NCI-H2196 (cell line): ENCODE results near the gene GZMA.
"Not testable (repeated sequence)": the region's sequence is repeated elsewhere in the genome, so short reads cannot be mapped to it uniquely, and the experiment has no call there.

Experiments
- DNase-seq: peaks from one replicate; lab custom pipeline; 2025; ENCODE audit not compliant: unreplicated experiment; lab: John Stamatoyannopoulos, UW

GZMA gene

DNA sequence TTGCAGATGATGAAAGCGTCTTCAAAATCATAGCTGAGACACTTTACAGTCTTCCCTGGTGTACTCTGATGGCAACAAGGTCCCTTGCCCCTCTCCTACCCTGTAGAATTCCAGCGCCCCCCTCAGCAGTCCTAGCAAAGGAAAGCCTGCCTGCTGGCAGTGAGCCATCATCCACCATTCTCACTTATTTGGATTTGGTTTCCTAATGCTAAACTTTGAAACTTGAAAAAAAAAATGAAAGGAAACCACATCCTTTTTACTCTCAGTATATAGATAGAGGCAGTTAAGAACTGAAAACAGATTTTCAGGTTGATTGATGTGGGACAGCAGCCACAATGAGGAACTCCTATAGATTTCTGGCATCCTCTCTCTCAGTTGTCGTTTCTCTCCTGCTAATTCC, at the start of gene GZMA:
GZMA (plus strand) TSS at position 299 of the 400 bp plus-strand sequence; CDS start at position 336, 37 bp downstream.
- no peak for DNase-seq

DNA sequence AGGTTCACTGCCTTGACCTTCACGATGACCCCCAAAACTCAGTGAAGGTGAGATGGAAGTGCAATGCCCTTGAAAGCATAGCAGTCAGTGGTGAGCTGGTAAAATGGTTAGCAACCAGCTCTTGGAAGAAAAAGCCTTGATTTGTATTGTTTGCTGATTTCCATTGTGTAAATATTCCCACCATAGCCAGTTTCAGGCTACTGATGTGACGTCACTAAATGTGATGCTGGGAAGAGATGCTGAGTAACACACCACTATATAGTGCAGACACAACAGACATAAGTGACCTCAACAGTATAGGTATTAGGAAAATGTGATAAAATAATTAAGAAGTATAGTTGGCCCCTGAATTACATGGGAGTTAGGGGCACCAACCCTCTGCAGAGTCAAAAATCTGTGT, 47.3 kb upstream of the GZMA start:
- no peak for DNase-seq

- DNase-seq: no peak
Measured at GRCh38 chr5:55062039-55062779, 40.2 kb upstream of the GZMA start.

DNA sequence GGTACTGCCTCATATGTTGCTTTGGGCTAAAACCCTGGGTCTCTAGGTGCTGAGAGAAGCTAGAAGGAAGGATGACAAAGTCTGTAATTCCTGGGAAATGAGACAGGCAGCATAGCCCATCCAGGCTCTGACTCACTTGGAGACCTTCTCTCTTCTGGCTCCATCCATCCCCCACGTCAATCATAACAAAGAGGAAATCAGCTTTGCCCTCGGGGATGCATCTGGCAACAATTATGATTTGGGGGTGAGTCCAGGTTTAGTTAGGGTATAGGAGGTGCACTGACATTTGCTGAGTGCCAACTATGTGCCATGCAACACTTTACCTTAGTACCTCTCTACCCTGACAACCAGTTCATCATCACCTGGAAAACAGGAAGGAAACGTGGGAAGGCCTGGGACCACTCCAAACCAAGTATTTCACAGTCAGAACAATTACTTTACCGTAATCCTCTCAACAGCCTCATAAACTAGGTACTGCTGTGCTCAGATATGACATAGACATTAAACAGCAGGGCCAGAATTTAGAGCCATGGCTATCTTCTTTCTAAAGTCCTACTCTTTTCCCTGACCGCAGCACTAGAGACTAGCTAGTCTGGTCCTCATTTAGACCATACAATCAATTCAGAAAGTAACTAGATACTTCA, 39.1 kb upstream of the GZMA start:
- DNase-seq: no peak

DNA sequence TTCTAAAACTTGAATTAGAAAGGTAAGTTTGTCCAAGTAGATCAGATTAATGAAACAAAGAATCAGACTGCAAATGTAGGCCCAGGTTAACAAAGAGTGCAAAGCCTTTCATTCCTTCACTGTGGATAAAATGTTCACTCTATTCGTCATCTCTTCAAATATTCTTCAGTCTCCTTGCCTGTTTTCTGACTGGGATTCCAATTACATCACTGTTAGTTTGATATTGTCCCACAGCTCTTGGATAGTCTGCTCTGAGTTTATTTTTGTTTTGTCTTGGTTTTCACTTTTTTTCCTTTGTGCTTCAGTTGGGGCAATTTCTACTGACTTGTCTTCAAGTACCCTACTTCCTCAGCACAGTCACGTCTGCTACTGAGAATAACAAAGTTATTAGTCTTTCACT, 38.5 kb upstream of the GZMA start:
- no peak for DNase-seq

- no peak for DNase-seq
Measured at GRCh38 chr5:55064523-55064922, 37.9 kb upstream of the GZMA start.

GRCh38 chr5:55066277-55066676, 36.2 kb upstream of the GZMA start:
- DNase-seq: no peak

DNA sequence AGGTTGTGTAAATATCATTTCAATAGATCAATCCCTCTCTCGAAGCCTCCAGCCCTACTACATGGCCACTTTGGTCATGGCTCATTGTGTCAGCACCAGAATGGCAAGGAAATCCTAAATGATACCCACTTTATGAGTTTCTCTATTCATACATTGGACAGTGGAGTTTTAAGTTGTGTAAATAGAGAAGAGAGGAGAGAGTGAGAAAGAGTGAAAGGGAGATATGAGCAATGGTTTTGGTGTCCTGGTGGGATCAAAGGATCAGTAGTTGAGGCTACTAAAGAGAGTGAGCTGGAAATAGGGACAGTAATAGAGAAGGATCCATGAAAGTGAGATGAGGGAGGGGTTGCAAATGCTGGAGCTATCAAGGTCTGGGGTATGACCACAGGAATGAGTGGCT, 31.5 kb upstream of the GZMA start:
- no peak for DNase-seq

DNA sequence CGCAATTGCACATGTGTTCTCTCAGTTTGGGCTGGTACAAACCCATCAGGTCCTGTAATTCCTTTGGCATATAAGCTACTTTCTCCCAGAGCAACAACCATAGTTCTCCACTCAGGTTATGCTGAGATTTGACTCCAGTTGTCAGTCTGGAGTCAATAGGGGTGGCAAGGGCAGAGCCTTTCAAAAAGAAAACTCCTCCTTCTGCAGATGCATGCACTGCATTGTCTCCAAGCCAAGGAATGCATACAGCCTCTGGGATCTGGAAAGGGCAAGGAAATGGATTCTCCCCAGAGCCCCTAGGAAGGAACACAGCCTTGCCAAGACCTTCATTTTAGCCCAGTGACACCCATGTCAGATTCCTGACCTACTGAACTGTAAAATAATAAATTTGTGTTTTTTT, 31.0 kb upstream of the GZMA start:
- DNase-seq: no peak

DNA sequence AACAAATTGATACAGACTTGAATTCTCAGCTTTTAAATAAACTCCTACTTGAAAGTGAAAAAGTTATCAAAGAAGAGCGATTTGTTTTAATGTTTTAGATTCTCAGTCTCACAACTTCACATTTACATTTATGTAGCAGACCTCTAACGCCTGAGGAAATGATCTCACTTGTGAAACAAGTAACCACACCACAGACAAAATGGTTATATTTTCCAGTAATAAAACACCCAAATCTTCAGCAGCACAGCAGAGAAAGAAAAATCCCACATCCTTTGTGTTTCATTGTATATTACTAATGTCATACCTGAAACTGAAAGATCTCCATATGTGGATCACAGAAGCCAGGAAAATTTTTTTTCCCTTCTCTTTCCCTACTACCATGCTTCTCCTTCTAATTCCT, 29.8 kb upstream of the GZMA start:
- DNase-seq: no peak

- DNase-seq: no peak
Measured at GRCh38 chr5:55073211-55073610, 29.2 kb upstream of the GZMA start.

DNA sequence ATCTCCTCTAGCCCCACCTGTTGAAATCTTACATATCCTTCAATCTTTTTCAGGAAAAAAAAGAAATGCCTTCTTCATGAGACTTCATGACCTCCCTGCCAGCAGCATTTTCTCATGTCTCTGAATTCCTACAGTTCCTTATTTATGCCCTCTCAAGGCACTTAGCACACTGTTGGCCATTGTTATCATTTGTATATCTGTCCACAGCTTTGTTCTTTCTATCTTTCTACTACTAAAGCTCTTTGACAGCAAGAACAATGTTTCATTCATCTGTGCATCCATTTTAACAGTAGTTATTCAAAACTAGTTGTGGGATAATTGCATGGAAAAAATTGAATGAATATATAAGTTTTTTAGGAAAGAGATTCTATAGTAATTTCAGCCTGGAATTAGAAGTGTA, 20.9 kb upstream of the GZMA start:
- no peak for DNase-seq

DNA sequence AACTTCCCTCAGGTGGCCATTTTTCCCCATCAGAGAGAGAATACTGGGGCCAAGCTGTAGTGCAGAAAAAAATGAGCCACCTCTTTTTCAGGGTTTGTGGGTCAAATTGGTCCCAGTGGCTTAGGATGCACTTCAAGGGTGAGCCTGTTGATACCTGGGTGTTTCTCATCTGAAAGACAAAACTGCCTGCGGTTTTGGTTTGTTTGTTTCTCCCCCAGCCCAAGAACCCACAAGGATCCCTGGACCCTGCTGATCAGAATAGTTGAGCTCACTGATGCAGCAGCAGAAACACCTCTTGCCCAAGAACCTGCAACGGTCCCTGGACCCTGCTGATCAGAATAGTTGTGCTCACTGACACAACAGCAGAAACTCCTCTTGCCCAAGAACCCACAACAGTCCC, 13.1 kb upstream of the GZMA start:
- DNase-seq: not testable (repeated sequence)

DNA sequence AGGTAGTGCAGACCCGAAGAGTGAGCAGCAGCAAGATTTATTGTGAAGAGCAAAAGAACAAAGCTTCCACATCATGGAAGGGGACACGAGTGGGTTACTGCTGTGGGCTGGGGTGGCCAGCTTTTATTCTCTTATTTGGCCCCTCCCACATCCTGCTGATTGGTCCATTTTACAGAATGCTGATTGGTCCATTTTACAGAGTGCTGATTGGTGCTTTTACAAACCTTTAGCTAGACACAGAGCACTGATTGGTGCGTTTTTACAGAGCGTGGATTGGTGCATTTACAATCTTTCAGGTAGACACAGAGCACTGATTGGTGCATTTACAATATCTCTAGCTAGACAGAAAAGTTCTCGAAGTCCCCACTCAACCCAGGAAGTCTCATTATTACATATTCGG, 11.4 kb upstream of the GZMA start:
- not testable (repeated sequence) for DNase-seq

GRCh38 chr5:55096182-55096581, 6.3 kb upstream of the GZMA start:
- DNase-seq: no peak

- DNase-seq: no peak
Measured at GRCh38 chr5:55096861-55097260, 5.6 kb upstream of the GZMA start.

- DNase-seq: not testable (repeated sequence)
Measured at GRCh38 chr5:55101148-55101547, 1.3 kb upstream of the GZMA start.

GRCh38 chr5:55101556-55102276, 730 bp upstream of the GZMA start:
- DNase-seq: no peak

DNA sequence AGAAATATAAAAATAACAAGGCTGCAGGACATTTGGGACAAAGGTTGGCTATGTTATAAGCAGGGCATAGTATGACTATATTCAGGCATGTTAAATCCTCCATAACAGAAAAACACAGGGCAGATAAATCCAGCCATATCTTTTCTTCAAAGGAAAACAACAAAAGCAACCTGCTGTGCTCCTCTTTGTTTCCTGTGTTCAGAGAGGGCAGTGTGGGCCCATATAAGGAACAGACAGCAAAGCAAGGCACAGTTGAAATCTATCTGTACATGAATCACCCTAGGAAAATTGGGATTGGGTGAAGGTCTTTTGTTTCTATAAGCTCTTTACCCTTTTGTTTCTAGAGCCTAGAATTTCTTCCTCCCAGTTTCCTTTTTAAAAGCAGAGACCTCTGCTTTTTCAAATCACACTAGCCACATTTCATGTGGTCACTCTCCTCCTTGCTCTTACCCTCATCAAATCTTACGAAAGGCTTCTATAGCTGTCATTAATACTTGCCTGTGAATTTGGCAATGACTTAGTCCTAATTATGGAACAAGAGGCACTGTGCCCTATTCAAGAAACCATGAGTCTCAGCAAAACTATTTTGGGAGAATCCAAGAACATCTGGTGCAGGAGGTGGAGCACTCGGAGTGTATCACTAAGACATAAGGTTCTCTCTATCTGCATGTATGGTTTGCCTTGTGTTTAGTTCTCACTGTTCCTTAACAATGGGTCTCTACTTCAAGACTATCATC, 1.8 kb downstream of the GZMA start:
- no peak for DNase-seq

DNA sequence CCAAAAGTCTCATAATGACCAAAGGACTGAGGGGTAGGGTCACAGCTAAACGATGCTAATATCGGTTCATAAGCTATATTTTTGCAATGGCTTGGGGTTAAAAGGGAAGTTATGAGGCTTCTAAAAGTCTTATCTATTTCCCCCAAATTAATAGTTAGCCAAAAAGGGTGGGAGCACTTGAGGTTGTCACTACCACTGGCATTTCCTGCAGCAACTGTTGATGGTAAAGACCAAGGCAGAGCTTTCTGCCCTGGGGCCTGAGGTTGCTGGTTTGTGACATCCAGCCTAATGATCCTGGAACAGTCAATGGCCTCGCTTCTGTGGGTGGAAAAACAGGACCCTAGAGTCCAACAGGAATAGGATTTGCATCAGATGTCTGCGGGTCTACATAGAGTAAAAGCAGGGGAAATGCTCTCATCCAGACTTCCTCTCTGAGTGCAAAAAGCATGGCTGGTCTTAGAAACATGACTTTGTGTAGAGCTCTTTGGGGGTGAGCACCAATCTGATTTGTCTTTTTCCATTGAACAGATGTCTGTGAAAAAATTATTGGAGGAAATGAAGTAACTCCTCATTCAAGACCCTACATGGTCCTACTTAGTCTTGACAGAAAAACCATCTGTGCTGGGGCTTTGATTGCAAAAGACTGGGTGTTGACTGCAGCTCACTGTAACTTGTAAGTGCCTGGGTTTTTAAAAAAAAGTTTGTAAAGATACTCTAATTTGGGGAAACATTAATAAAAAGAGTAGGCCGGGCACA, 2.7 kb downstream of the GZMA start:
- no peak for DNase-seq

GRCh38 chr5:55105976-55106375, 3.5 kb downstream of the GZMA start:
- DNase-seq: not testable (repeated sequence)
